K562 (cell line): ENCODE data around the gene DMWD. TPM values are rescaled to one million over a fixed set of nuclear protein-coding genes. Genes with fewer than 3 reads are reported as not detected.

Source experiments
- ATAC-seq: fragments of 200-7000 bp; cut with Tn5 transposase; 3 replicates; pipeline ENCODE4 v1.9.1; 2020; ENCODE audit warnings: moderate library complexity
- BruUV-seq: library from RNA; stranded (reverse); fragments of 400-500 nt; replicated peaks from 2 replicates; lab custom pipeline; 2021; lab: Mats Ljungman, UMichigan
- CTCF ChIA-PET: fragments of 300-600 bp; formaldehyde crosslinking; extraction: SDS; loops from one replicate; lab custom pipeline; 2021; ENCODE audit warnings: low intra/inter-chr PET ratio; lab: Yijun Ruan, JAX
- POLR2A ChIA-PET: fragments of 300-600, 350-650 bp; sonication (Branson Sonifier 250); formaldehyde crosslinking; extraction: SDS; loops from one replicate; lab custom pipeline; 2021; ENCODE audit warnings: antibody characterized with exemption, inconsistent platforms; lab: Yijun Ruan, JAX
- DNase-seq, 4 experiments: peaks; one replicate each; pipeline versions ENCODE4 v3.0.0 to v3.0.0-alpha.2; 2011 to 2018; ENCODE audit warnings: low spot score in 3 of 4, mixed read lengths in 3 of 4; ENCODE audit errors: extremely low read depth in 1 of 4
- FAIRE-seq: peaks from 2 replicates; lab custom pipeline; 2011; peaks lifted over from hg19 to GRCh38; lab: Jason Lieb, UNC
- H2AFZ ChIP-seq: 2 replicates; pipeline ENCODE4 v1.6.0; 2011; ENCODE audit warnings: low read depth, low read length, control low read depth, inconsistent platforms
- H3K27ac ChIP-seq: fragments of 200-600 bp; 3 replicates; pipeline ENCODE4 v1.8.0; 2011; ENCODE audit warnings: low read depth, mild to moderate bottlenecking, control low read depth, inconsistent platforms, low read length, moderate library complexity, mixed read lengths; ENCODE audit errors: extremely low read depth
- H3K27me3 ChIP-seq, 2 experiments: fragments of 300-600 bp in 1 of 2; 2 replicates in 1 of 2; 3 replicates in 1 of 2; pipeline versions ENCODE4 v1.6.0 to v1.8.0; 2011; ENCODE audit warnings: inconsistent platforms in 2 of 2, low read length in 2 of 2, mild to moderate bottlenecking in 1 of 2, mixed read lengths in 1 of 2, moderate library complexity in 1 of 2; ENCODE audit not compliant: control insufficient read depth in 2 of 2, insufficient read depth in 2 of 2
- H3K36me3 ChIP-seq: fragments of 300-600 bp; 3 replicates; pipeline ENCODE4 v1.8.0; 2011; ENCODE audit warnings: mild to moderate bottlenecking, low read length, inconsistent platforms; ENCODE audit not compliant: control insufficient read depth, insufficient read depth
- H3K4me1 ChIP-seq, 2 experiments: fragments of 200-600 bp in 1 of 2; replicated peaks in 1 of 2; 2 replicates in 1 of 2; 3 replicates in 1 of 2; pipeline versions ENCODE4 v1.5.1 to v1.8.0; 2011; ENCODE audit warnings: inconsistent platforms in 2 of 2, low read length in 2 of 2, mild to moderate bottlenecking in 1 of 2, mixed read lengths in 1 of 2, moderate library complexity in 1 of 2; ENCODE audit not compliant: control insufficient read depth in 2 of 2, insufficient read depth in 2 of 2
- H3K4me2 ChIP-seq: 2 replicates; pipeline ENCODE4 v1.6.1; 2011; ENCODE audit warnings: low read length, control low read depth, inconsistent platforms, mixed read lengths; ENCODE audit not compliant: insufficient read depth
- H3K4me3 ChIP-seq: fragments of 200-600 bp; sonication (generic), shearing (Covaris generic); 2 replicates; pipeline ENCODE4 v1.5.1; 2016; ENCODE audit warnings: control low read depth, inconsistent platforms
- H3K79me2 ChIP-seq: fragments of 200-600 bp; 3 replicates; pipeline ENCODE4 v1.8.0; 2011; ENCODE audit warnings: low read length, inconsistent platforms; ENCODE audit not compliant: control insufficient read depth, insufficient read depth
- H3K9ac ChIP-seq, 2 experiments: 2 replicates each; pipeline versions ENCODE4 v1.6.0 to v1.6.1; 2011; ENCODE audit warnings: low read depth in 2 of 2, low read length in 2 of 2, control low read depth in 1 of 2, inconsistent platforms in 1 of 2, mild to moderate bottlenecking in 1 of 2, mixed read lengths in 1 of 2; ENCODE audit not compliant: insufficient read depth in 1 of 2
- H3K9me1 ChIP-seq: one replicate; pipeline ENCODE4 v1.6.0; 2011; ENCODE audit warnings: inconsistent platforms, mild to moderate bottlenecking, low read length, moderate library complexity; ENCODE audit not compliant: control insufficient read depth, insufficient read depth
- H3K9me3 ChIP-seq: replicated peaks from 2 replicates; pipeline ENCODE4 v1.5.1; 2011; ENCODE audit warnings: low read depth, low read length, inconsistent platforms; ENCODE audit not compliant: control insufficient read depth, insufficient read depth
- H4K20me1 ChIP-seq: replicated peaks from 2 replicates; pipeline ENCODE4 v1.6.1; 2011; ENCODE audit warnings: low read length, inconsistent platforms, mixed read lengths; ENCODE audit not compliant: control insufficient read depth, insufficient read depth
- EGR1 ChIP-seq: fragments of 450-650 bp; conservative IDR thresholded peaks from 2 replicates; pipeline ENCODE4 v1.6.1; 2017; ENCODE audit warnings: mild to moderate bottlenecking
- POLR2G ChIP-seq: fragments of 200-400 bp; formaldehyde crosslinking; IDR thresholded peaks from 2 replicates; pipeline ENCODE4 v1.6.1; 2017; ENCODE audit warnings: low read depth, mild to moderate bottlenecking, antibody characterized with exemption, low read length, moderate library complexity
- RBFOX2 ChIP-seq: fragments of 200-400 bp; formaldehyde crosslinking; IDR thresholded peaks from 2 replicates; pipeline ENCODE4 v1.6.1; 2017; ENCODE audit warnings: low read depth, mild to moderate bottlenecking, low read length, moderate library complexity
- ZNF384 ChIP-seq: IDR thresholded peaks from 2 replicates; pipeline ENCODE4 v1.6.1; 2012; ENCODE audit warnings: low read depth, low read length, improper control_type of control experiment
- WGBS: fragments of 100-300 bp; shearing (Covaris generic); methylation state at CpG from one replicate; pipeline ENCODE4 v1.1.6; 2016; ENCODE audit warnings: low coverage, mixed read lengths; ENCODE audit not compliant: insufficient coverage; ENCODE audit errors: missing lambda C conversion rate; 5-methylcytosine and 5-hydroxymethylcytosine counted together
- in situ Hi-C: fragments of 300-500 bp; cut with MboI; formaldehyde crosslinking; loops from 4 replicates; pipeline ENCODE4 v1.15.0; 2018; ENCODE audit warnings: inconsistent platforms, mixed read lengths
- intact Hi-C: fragments of 100-400 bp; cut with micrococcal nuclease; formaldehyde crosslinking; loops from 2 replicates; pipeline ENCODE4 v1.14.2; 2022
- polyA plus RNA-seq, 8 experiments: library from polyadenylated mRNA; depleted of rRNA in 4 of 8; stranded (reverse) in 5 of 8; unstranded in 3 of 8; fragments of >200 nt; fragmentation: Nextera tagmentation in 2 of 8; fragmentation: Illumina TruSeq in 1 of 8; extraction: Ambion mirVana in 2 of 8; extraction: Trizol in 1 of 8; gene quantifications; 2 replicates each; pipeline versions ENCODE4 v1.2.1 to v1.2.3, GENCODE V29; 2011 to 2014; ENCODE audit warnings: inconsistent platforms in 1 of 8, missing spikeins in 1 of 8
- total RNA-seq, 7 experiments: library from RNA; depleted of rRNA in 6 of 7; stranded (reverse); fragments of >200 nt in 6 of 7; fragmentation: Illumina TruSeq in 2 of 7; extraction: Trizol in 2 of 7; gene quantifications; 2 replicates each; pipeline versions ENCODE4 v1.2.1 to v1.2.3, GENCODE V29; 2011 to 2021; ENCODE audit warnings: low replicate concordance in 1 of 7
- TF ChIP-seq, protein P1 (sequence below): sonication (generic); formaldehyde crosslinking; IDR thresholded peaks from 2 replicates; pipeline ENCODE4 v1.8.0; 2022; ENCODE audit warnings: missing genetic modification reagents, mild to moderate bottlenecking, moderate library complexity, borderline replicate concordance
- TF ChIP-seq, protein P2 (sequence below): sonication (generic); formaldehyde crosslinking; IDR thresholded peaks from 2 replicates; pipeline ENCODE4 v1.9.0; 2022; ENCODE audit warnings: mild to moderate bottlenecking, missing genetic modification reagents

The DMWD gene
- total and polyA plus RNA-seq, 9 of the 15 experiments (the other 6 are each of a cell fraction or from before 2014, with no cell fraction given), result 4.7 to 54.6 (median 19.0) TPM

DNA sequence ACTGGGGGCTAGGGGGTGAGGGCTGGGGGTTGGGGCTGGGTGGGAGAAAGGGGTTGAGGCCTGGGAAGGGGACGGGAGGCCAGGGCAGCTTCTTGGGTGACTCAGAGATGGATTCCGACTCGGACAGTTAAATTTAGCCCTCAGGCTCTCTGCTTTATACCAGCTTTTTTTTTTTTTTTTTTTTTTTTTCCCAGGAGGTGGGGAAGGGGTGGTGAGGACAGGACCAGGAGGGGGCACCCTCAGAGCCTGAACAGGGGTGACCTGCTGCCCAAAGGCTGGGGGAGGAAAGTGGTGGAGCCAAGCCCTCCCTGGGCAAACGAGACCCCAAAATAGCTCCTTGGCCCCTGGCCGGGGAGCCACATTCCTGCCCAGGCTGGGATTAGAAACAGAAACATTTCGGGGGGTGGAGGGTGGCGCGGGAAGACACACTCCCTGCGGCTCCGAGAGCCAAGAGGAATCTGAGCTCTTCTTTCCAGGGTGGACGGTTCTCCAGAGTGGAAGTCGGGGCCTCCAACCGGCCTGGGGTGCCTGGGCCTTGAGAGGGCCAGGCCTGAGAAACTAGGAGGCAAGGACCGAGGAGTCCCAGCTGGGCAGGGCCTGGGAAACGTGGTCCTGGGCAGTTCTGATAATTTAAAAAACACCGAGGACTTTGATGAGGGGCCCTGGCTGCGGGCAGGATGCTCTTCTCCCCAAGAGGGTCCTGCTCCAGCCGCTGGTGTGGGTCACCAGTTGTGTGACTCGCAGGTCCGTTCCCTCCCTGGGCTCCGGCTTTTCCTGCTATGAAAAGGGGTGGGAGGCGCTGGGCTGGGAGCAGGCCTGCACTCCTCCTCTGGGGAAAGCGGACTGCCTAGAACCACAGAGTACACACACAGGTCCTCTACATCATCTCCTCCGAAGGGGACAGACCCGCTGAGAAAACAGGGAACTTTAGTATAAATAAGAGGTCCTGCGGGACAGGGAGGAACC is 9.5 kb downstream of the DMWD start:
- FAIRE-seq (no peak), DNase-seq (no peak), ATAC-seq (no peak)
- BruUV-seq, result no TSS peak
- H3K9ac ChIP-seq, result peak overlapping the region in 1 of 2 experiments; percentile 78; a peak in 2 of 4 replicates
- no peak overlapping the region for H2AFZ ChIP-seq
- H3K4me2 ChIP-seq, result no peak overlapping the region
- H3K27me3 ChIP-seq, result no peaks in the 10 kb centered on the region
- WGBS, result 73% methylated on average over 19 of the region's 26 CpGs
- ChIA-PET CTCF (no interaction called here), POLR2A (interaction anchor here (0.5 to 7.7 kb wide), 8 partner anchors 9 to 1003 kb away, joined by 3 to 70 read pairs (median 3); partner anchors contain the start of genes DMWD and SIX5)
- peaks cover 6% of the 10 kb centered on the region for H3K9me1 ChIP-seq
- peaks cover 16 to 67% of the 10 kb centered on the region in 2 experiments for H3K4me1 ChIP-seq
- peaks cover 10% of the 10 kb centered on the region; the same call in 1 of the 2 replicates for H4K20me1 ChIP-seq
- H3K27ac ChIP-seq, result no peak overlapping the region
- TF ChIP-seq, protein P1, sequence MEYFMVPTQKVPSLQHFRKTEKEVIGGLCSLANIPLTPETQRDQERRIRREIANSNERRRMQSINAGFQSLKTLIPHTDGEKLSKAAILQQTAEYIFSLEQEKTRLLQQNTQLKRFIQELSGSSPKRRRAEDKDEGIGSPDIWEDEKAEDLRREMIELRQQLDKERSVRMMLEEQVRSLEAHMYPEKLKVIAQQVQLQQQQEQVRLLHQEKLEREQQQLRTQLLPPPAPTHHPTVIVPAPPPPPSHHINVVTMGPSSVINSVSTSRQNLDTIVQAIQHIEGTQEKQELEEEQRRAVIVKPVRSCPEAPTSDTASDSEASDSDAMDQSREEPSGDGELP (CRISPR knock-in tag), result 0 out of 2 replicates have a peak, but pooled peaks have one; percentile 12
- TF ChIP-seq, protein P2, sequence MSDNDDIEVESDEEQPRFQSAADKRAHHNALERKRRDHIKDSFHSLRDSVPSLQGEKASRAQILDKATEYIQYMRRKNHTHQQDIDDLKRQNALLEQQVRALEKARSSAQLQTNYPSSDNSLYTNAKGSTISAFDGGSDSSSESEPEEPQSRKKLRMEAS (CRISPR knock-in tag), result 0 out of 2 replicates have a peak, but pooled peaks have one; percentile 16
- TF ChIP-seq ZNF384 (0 out of 2 replicates have a peak, but pooled peaks have one; percentile 10), POLR2G (peak; percentile 52), RBFOX2 (peak; percentile 34; the same call in 1 of the 2 replicates), EGR1 (no peak)
- intact Hi-C loops, result no loop called here
- no peaks in the 10 kb centered on the region for H3K79me2 ChIP-seq
- no peak overlapping the region for H3K4me3 ChIP-seq
- H3K9me3 ChIP-seq, result no peaks in the 10 kb centered on the region
- in situ Hi-C loops, result no loop called here
- H3K36me3 ChIP-seq, result peaks cover 31% of the 10 kb centered on the region; the same call in 2 of the 3 replicates
